H9 (cell line): ENCODE results near the gene PPP1R12B. TPM values are rescaled to one million over a fixed set of nuclear protein-coding genes. Genes with fewer than 3 reads are reported as not detected.
"Not testable (repeated sequence)": the region's sequence is repeated elsewhere in the genome, so short reads cannot be mapped to it uniquely, and the experiment has no call there.

Source experiments
- DNase-seq: peaks from one replicate; pipeline ENCODE4 v3.0.0-alpha.2; 2017
- H2AFZ ChIP-seq: one replicate; pipeline ENCODE4 v1.6.1; 2013; ENCODE audit warnings: mild to moderate bottlenecking, low read length, control low read depth, moderate library complexity
- H2AK5ac ChIP-seq: 2 replicates; pipeline ENCODE4 v1.6.1; 2013; ENCODE audit warnings: low read length, control low read depth, mixed read lengths; ENCODE audit not compliant: insufficient read length
- H2BK120ac ChIP-seq: one replicate; pipeline ENCODE4 v1.6.1; 2013; ENCODE audit warnings: low read depth, mild to moderate bottlenecking, low read length, control low read depth, inconsistent platforms; ENCODE audit not compliant: poor library complexity, severe bottlenecking
- H2BK12ac ChIP-seq: 2 replicates; pipeline ENCODE4 v1.6.1; 2013; ENCODE audit warnings: low read length, control low read depth, mixed read lengths, low read depth; ENCODE audit not compliant: insufficient read length
- H2BK15ac ChIP-seq: 2 replicates; pipeline ENCODE4 v1.6.1; 2013; ENCODE audit warnings: low read depth, low read length, control low read depth
- H2BK20ac ChIP-seq: one replicate; pipeline ENCODE4 v1.6.1; 2013; ENCODE audit warnings: low read depth, mild to moderate bottlenecking, low read length, control low read depth, inconsistent platforms; ENCODE audit not compliant: poor library complexity, severe bottlenecking
- H2BK5ac ChIP-seq: 2 replicates; pipeline ENCODE4 v1.6.1; 2013; ENCODE audit warnings: low read length, control low read depth, mixed read lengths; ENCODE audit not compliant: insufficient read length
- H3K14ac ChIP-seq: 2 replicates; pipeline ENCODE4 v1.6.1; 2013; ENCODE audit warnings: low read length, control low read depth; ENCODE audit not compliant: insufficient read depth
- H3K18ac ChIP-seq: 2 replicates; pipeline ENCODE4 v1.6.1; 2013; ENCODE audit warnings: low read depth, mild to moderate bottlenecking, mixed read lengths, low read length, control low read depth; ENCODE audit not compliant: insufficient read length
- H3K23ac ChIP-seq: 2 replicates; pipeline ENCODE4 v1.6.1; 2013; ENCODE audit warnings: low read length, control low read depth, mixed read lengths, low read depth; ENCODE audit not compliant: insufficient read length
- H3K23me2 ChIP-seq: 2 replicates; pipeline ENCODE4 v1.6.1; 2013; ENCODE audit warnings: low read depth, mild to moderate bottlenecking, mixed read lengths, low read length, control low read depth; ENCODE audit not compliant: insufficient read length, poor library complexity, severe bottlenecking
- H3K27ac ChIP-seq: 2 replicates; pipeline ENCODE4 v1.5.1; 2013; ENCODE audit warnings: low read length, control low read depth, mixed read lengths, low read depth; ENCODE audit not compliant: insufficient read length
- H3K27me3 ChIP-seq: 2 replicates; pipeline ENCODE4 v1.6.1; 2013; ENCODE audit warnings: low read length, control low read depth, inconsistent platforms; ENCODE audit not compliant: insufficient read depth
- H3K4ac ChIP-seq: 2 replicates; pipeline ENCODE4 v1.6.1; 2013; ENCODE audit warnings: low read depth, mild to moderate bottlenecking, control low read depth, inconsistent platforms, low read length, moderate library complexity
- H3K4me1 ChIP-seq: 2 replicates; pipeline ENCODE4 v1.6.1; 2013; ENCODE audit warnings: low read length, control low read depth, inconsistent platforms; ENCODE audit not compliant: insufficient read depth
- H3K4me2 ChIP-seq: 2 replicates; pipeline ENCODE4 v1.6.1; 2013; ENCODE audit warnings: low read length, control low read depth, mixed read lengths; ENCODE audit not compliant: insufficient read length, insufficient read depth
- H3K56ac ChIP-seq: 2 replicates; pipeline ENCODE4 v1.6.1; 2013; ENCODE audit warnings: low read depth, mild to moderate bottlenecking, mixed read lengths, low read length, control low read depth; ENCODE audit not compliant: insufficient read length
- H3K79me1 ChIP-seq: 2 replicates; pipeline ENCODE4 v1.6.1; 2013; ENCODE audit warnings: low read depth, mild to moderate bottlenecking, moderate library complexity, low read length, control low read depth, inconsistent platforms; ENCODE audit not compliant: insufficient read depth, poor library complexity, severe bottlenecking
- H3K79me2 ChIP-seq: 2 replicates; pipeline ENCODE4 v1.6.1; 2013; ENCODE audit warnings: low read length, control low read depth, inconsistent platforms; ENCODE audit not compliant: insufficient read depth
- H3K9ac ChIP-seq: 2 replicates; pipeline ENCODE4 v1.6.1; 2013; ENCODE audit warnings: low read length, control low read depth, mixed read lengths; ENCODE audit not compliant: insufficient read length; ENCODE audit errors: extremely low read depth
- H3K9me3 ChIP-seq: one replicate; pipeline ENCODE4 v1.6.1; 2013; ENCODE audit warnings: low read depth, low read length, inconsistent platforms; ENCODE audit not compliant: control insufficient read depth
- H3T11ph ChIP-seq: one replicate; pipeline ENCODE4 v1.6.1; 2013; ENCODE audit warnings: mild to moderate bottlenecking, low read length, control low read depth, inconsistent platforms
- H4K20me1 ChIP-seq: one replicate; pipeline ENCODE4 v1.6.1; 2013; ENCODE audit not compliant: control insufficient read depth, insufficient read length, insufficient read depth
- H4K5ac ChIP-seq: 2 replicates; pipeline ENCODE4 v1.6.1; 2013; ENCODE audit warnings: low read depth, mild to moderate bottlenecking, mixed read lengths, low read length, control low read depth; ENCODE audit not compliant: insufficient read length
- H4K8ac ChIP-seq: replicated peaks from 2 replicates; pipeline ENCODE4 v1.6.1; 2013; ENCODE audit warnings: low read length, control low read depth, mixed read lengths, low read depth; ENCODE audit not compliant: insufficient read length
- H4K91ac ChIP-seq: 2 replicates; pipeline ENCODE4 v1.6.1; 2013; ENCODE audit warnings: low read depth, mild to moderate bottlenecking, moderate library complexity, mixed read lengths, low read length, control low read depth; ENCODE audit not compliant: insufficient read length
- H3K27ac Mint-ChIP-seq, 3 experiments: 2 replicates in 2 of 3; 3 replicates in 1 of 3; pipeline ENCODE4 v1.8.0; 2020 to 2021; ENCODE audit warnings: mixed read lengths in 3 of 3, mild to moderate bottlenecking in 1 of 3, moderate library complexity in 1 of 3
- H3K27me3 Mint-ChIP-seq: 2 replicates; pipeline ENCODE4 v1.8.0; 2021; ENCODE audit warnings: low read depth, mild to moderate bottlenecking, moderate library complexity, mixed read lengths
- H3K36me3 Mint-ChIP-seq, 3 experiments: 2 replicates in 2 of 3; 3 replicates in 1 of 3; pipeline ENCODE4 v1.8.0; 2020 to 2021; ENCODE audit warnings: low read depth in 3 of 3, mixed read lengths in 3 of 3; ENCODE audit not compliant: insufficient read depth in 1 of 3
- H3K4me1 Mint-ChIP-seq, 2 experiments: 2 replicates each; pipeline ENCODE4 v1.8.0; 2020; ENCODE audit warnings: mixed read lengths in 2 of 2
- H3K4me3 Mint-ChIP-seq, 2 experiments: 2 replicates in 1 of 2; 3 replicates in 1 of 2; pipeline ENCODE4 v1.8.0; 2020 to 2021; ENCODE audit warnings: mild to moderate bottlenecking in 2 of 2, mixed read lengths in 2 of 2, moderate library complexity in 1 of 2
- H3K9me3 Mint-ChIP-seq, 2 experiments: 2 replicates in 1 of 2; 3 replicates in 1 of 2; pipeline ENCODE4 v1.8.0; 2020; ENCODE audit warnings: mild to moderate bottlenecking in 2 of 2, mixed read lengths in 2 of 2, moderate library complexity in 1 of 2
- WGBS: extraction: QIAGEN DNeasy Blood & Tissue Kit; methylation state at CpG from one replicate; pipeline ENCODE4 v1.1.7; 2013; ENCODE audit warnings: missing lambda C conversion rate, low lambda C conversion rate, mixed read lengths; ENCODE audit not compliant: insufficient read length; ENCODE audit errors: extremely low coverage; 5-methylcytosine and 5-hydroxymethylcytosine counted together
- total RNA-seq: library from RNA; stranded (reverse); gene quantifications from 2 replicates; pipeline ENCODE4 v1.2.1, GENCODE V29; 2021
- TF ChIP-seq, protein P1 (sequence below): fragments of 200-600 bp; sonication (generic); conservative IDR thresholded peaks from 3 replicates; pipeline ENCODE4 v1.8.0; 2021; ENCODE audit warnings: antibody characterized with exemption, mild to moderate bottlenecking

The PPP1R12B gene
- total RNA-seq, 1 experiment from 2014 or later = 12.9 TPM

GRCh38 chr1:202540448-202540847 lies 191.9 kb downstream of the PPP1R12B start:
- H3K36me3 Mint-ChIP-seq = no peaks in the 10 kb centered on the region
- Histone ChIP-seq H4K8ac (no peak overlapping the region), H4K5ac (no peak overlapping the region), H4K91ac (no peak overlapping the region), H2BK12ac (no peak overlapping the region), H2BK5ac (no peak overlapping the region), H3K23me2 (no peaks in the 10 kb centered on the region), H3K18ac (no peak overlapping the region), H3K4me1 (peaks cover 4% of the 10 kb centered on the region; the same call in 1 of the 2 replicates), H3K23ac (no peak overlapping the region), H3K9me3 (no peaks in the 10 kb centered on the region), H2BK120ac (no peak overlapping the region), H3K56ac (no peak overlapping the region), H3K79me2 (no peaks in the 10 kb centered on the region), H3T11ph (no peak overlapping the region), H3K4ac (no peak overlapping the region), H3K27ac (no peak overlapping the region), H3K14ac (no peak overlapping the region), H2BK20ac (no peak overlapping the region), H2AK5ac (no peak overlapping the region), H3K27me3 (no peaks in the 10 kb centered on the region), H3K9ac (no peak overlapping the region), H3K4me2 (no peak overlapping the region), H4K20me1 (no peaks in the 10 kb centered on the region), H2AFZ (no peak overlapping the region), H2BK15ac (no peak overlapping the region), H3K79me1 (no peaks in the 10 kb centered on the region)
- no peak for DNase-seq
- H3K9me3 Mint-ChIP-seq = no peaks in the 10 kb centered on the region
- no peak overlapping the region for H3K4me3 Mint-ChIP-seq
- WGBS = no CpG with 5 or more reads among the region's 2 CpGs
- peaks cover 26 to 27% of the 10 kb centered on the region in 2 experiments for H3K4me1 Mint-ChIP-seq
- no peaks in the 10 kb centered on the region for H3K27me3 Mint-ChIP-seq
- TF ChIP-seq, protein P1, sequence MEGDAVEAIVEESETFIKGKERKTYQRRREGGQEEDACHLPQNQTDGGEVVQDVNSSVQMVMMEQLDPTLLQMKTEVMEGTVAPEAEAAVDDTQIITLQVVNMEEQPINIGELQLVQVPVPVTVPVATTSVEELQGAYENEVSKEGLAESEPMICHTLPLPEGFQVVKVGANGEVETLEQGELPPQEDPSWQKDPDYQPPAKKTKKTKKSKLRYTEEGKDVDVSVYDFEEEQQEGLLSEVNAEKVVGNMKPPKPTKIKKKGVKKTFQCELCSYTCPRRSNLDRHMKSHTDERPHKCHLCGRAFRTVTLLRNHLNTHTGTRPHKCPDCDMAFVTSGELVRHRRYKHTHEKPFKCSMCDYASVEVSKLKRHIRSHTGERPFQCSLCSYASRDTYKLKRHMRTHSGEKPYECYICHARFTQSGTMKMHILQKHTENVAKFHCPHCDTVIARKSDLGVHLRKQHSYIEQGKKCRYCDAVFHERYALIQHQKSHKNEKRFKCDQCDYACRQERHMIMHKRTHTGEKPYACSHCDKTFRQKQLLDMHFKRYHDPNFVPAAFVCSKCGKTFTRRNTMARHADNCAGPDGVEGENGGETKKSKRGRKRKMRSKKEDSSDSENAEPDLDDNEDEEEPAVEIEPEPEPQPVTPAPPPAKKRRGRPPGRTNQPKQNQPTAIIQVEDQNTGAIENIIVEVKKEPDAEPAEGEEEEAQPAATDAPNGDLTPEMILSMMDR = no peak
- no peak overlapping the region for H3K27ac Mint-ChIP-seq

DNA sequence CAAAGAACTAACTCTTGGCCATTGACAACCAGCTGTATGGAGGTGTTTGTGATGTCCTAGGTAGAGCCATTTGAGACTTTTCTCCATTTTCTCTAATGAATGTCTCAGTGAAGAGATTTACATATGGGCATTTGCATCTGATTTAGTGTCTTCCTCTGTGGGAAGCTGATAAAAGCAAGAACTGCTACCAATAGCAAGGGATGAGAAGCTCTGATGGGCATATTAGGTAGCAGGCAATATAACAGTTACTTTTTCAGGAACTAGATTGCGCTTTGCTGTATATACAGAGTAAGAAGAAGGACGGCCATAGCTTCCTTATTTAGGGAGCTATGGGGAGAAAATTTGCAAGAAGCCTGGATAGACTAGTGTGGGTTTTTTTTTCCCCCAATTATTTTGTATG lies 192.4 kb downstream of the PPP1R12B start:
- H2BK15ac ChIP-seq, H3K27ac ChIP-seq, H3K9me3 Mint-ChIP-seq, H2AK5ac ChIP-seq, H3K36me3 Mint-ChIP-seq, H3K4ac ChIP-seq, H4K8ac ChIP-seq, H4K5ac ChIP-seq, H3K79me1 ChIP-seq, H3K4me2 ChIP-seq, H3K27me3 Mint-ChIP-seq, H3T11ph ChIP-seq, H3K56ac ChIP-seq, H3K18ac ChIP-seq, H3K4me3 Mint-ChIP-seq, H3K27ac Mint-ChIP-seq, H2BK5ac ChIP-seq, H2BK12ac ChIP-seq, H2AFZ ChIP-seq, H3K4me1 ChIP-seq, H2BK120ac ChIP-seq, DNase-seq, H3K9ac ChIP-seq, H3K23ac ChIP-seq, H2BK20ac ChIP-seq, H4K91ac ChIP-seq, H3K14ac ChIP-seq, H3K27me3 ChIP-seq, H3K9me3 ChIP-seq, H4K20me1 ChIP-seq, H3K23me2 ChIP-seq, H3K79me2 ChIP-seq: not testable (repeated sequence)
- peaks cover 26 to 27% of the 10 kb centered on the region in 2 experiments for H3K4me1 Mint-ChIP-seq
- no CpG with 5 or more reads among the region's 2 CpGs for WGBS
